HCT116 (cell line): ENCODE measurements around the gene GCK.

Experiments used
- ATF3 ChIP-seq: IDR thresholded peaks from 2 replicates; pipeline ENCODE4 v1.6.1; 2012
- CEBPB ChIP-seq: IDR thresholded peaks from 2 replicates; pipeline ENCODE4 v1.6.1; 2012; ENCODE audit warnings: low read depth
- CTCF ChIP-seq, 3 experiments: fragments of 200-600 bp in 1 of 3; sonication (generic) in 1 of 3; IDR thresholded peaks in 2 of 3; conservative IDR thresholded peaks in 1 of 3; 2 replicates each; pipeline ENCODE4 v1.5.1; 2012 to 2017; ENCODE audit warnings: low read depth in 2 of 3, low read length in 2 of 3, antibody characterized with exemption in 1 of 3, borderline replicate concordance in 1 of 3, control low read depth in 1 of 3, mild to moderate bottlenecking in 1 of 3, mixed read lengths in 1 of 3, mixed run types in 1 of 3, moderate library complexity in 1 of 3; ENCODE audit not compliant: insufficient read depth in 1 of 3
- EZH2 ChIP-seq: fragments of 200-600 bp; sonication (generic); IDR thresholded peaks from 2 replicates; pipeline ENCODE4 v1.6.1; 2017; ENCODE audit warnings: antibody characterized with exemption, mixed run types
- EZH2phosphoT487 ChIP-seq: fragments of 200-600 bp; IDR thresholded peaks from 2 replicates; pipeline ENCODE4 v1.6.1; 2018; ENCODE audit warnings: antibody characterized with exemption, borderline replicate concordance
- JUND ChIP-seq: IDR thresholded peaks from 2 replicates; pipeline ENCODE4 v1.6.1; 2012
- POLR2A ChIP-seq: IDR thresholded peaks from 2 replicates; pipeline ENCODE4 v1.7.0; 2011; ENCODE audit warnings: borderline replicate concordance; ENCODE audit not compliant: insufficient read depth, insufficient read length; ENCODE audit errors: extremely low read depth
- POLR2AphosphoS5 ChIP-seq: IDR thresholded peaks from 2 replicates; pipeline ENCODE4 v1.6.1; 2011; ENCODE audit warnings: mild to moderate bottlenecking, low read depth, low read length, moderate library complexity
- SP1 ChIP-seq: IDR thresholded peaks from 2 replicates; pipeline ENCODE4 v1.6.1; 2012; ENCODE audit warnings: low read depth
- SRF ChIP-seq: IDR thresholded peaks from 2 replicates; pipeline ENCODE4 v1.6.1; 2012; ENCODE audit warnings: low read depth
- YY1 ChIP-seq: IDR thresholded peaks from 2 replicates; pipeline ENCODE4 v1.6.1; 2011; ENCODE audit warnings: low read length, low read depth, moderate library complexity, mild to moderate bottlenecking; ENCODE audit not compliant: insufficient replicate concordance; ENCODE audit errors: extremely low read depth
- ZFX ChIP-seq: fragments of 450-650 bp; IDR thresholded peaks from 2 replicates; pipeline ENCODE4 v1.6.1; 2017
- ZNF274 ChIP-seq: fragments of 200-500 bp; sonication (Bioruptor generic); IDR thresholded peaks from 2 replicates; pipeline ENCODE4 v1.6.1; 2014; ENCODE audit warnings: mild to moderate bottlenecking, low read depth, low read length, inconsistent platforms

- TF ChIP-seq POLR2A (no peak), CTCF (IDR thresholded peaks at IDR 0.05 in 2 of 3, conservative IDR thresholded peaks at IDR 0.05 in 1 of 3; ENCODE audit: borderline replicate concordance in 1 of 3, insufficient read depth in 1 of 3, low read depth in 2 of 3, low read length in 2 of 3) (no peak), EZH2 (no peak), SP1 (no peak), ZNF274 (no peak), CEBPB (no peak), POLR2AphosphoS5 (no peak), EZH2phosphoT487 (no peak), ATF3 (no peak), JUND (no peak), YY1 (no peak), SRF (no peak), ZFX (no peak)
These were observed 87.8 kb downstream of the GCK start for GRCh38 chr7:44101303-44101965.
